Measurements from ENCODE around the gene NUAK1.

The NUAK1 gene

DNA sequence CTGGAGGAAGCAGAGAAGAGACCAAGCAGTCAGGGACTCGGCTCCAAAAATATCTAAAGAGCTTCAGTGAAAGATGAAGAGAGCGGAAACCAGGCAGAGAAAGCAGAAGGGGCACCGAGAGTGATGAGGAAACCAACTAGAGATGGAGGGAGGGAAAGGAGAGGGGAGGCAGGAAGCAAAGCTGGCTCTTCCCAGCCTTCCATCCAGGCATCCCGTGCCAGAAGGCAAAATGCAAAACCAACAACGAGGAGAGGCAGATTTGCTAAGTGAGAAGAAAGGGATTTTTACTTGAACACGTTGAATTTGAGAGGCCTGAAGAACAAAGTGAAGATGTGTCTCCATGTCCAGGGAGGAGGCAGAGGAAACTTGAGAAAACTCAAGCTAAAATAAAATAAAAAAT lies 90.1 kb downstream of the NUAK1 start:
- TF ChIP-seq GATA2 (IDR thresholded peaks at IDR 0.05; ENCODE audit: low read depth, low read length) (no peak), GATA3 (IDR thresholded peaks at IDR 0.05; ENCODE audit: low read depth, low read length) (no peak)

DNA sequence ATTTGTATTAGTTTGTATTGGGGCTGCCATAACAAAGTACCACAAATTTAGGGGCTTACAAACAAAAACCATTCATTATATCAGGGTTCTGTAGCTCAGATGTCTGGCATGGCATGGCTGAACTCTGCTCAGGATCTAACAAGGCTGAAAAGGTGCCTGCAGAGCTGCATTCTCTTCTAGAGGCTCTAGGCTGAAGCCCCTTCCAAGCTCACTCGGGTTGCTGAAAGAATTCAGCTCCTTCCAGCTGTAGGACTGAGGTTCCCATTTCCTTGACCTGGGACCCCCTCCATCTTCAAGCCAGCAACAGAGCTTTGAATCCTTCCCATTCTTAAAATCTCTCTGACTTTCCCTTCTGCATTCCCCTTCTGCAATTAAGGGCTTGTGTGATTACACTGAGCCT lies 90.7 kb downstream of the NUAK1 start:
- no peak for TF ChIP-seq GATA3 (IDR thresholded peaks at IDR 0.05; ENCODE audit: low read depth, low read length)
- no peak for TF ChIP-seq GATA2 (IDR thresholded peaks at IDR 0.05; ENCODE audit: low read depth, low read length)

DNA sequence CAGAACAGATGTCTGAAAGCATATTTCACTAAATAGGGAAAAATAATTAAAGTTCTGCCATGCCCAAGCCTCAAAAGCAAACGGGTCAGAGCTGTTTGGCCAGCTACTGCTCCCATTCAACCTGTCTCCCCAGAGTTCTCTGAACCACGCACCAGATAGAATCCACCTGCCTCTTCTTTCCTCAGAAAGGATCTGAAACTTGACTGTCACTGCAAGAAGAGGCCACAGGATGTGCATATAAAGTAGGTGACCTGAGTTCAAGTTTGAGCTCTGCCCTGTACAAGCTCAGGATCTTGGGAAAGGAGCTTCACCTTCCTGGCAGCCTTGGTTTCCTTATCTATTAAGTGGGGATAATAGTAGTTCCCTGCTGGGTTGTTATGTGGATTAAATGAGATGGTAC lies 91.8 kb downstream of the NUAK1 start:
- TF ChIP-seq GATA3 (IDR thresholded peaks at IDR 0.05; ENCODE audit: low read depth, low read length): no peak
- no peak for TF ChIP-seq GATA2 (IDR thresholded peaks at IDR 0.05; ENCODE audit: low read depth, low read length)

DNA sequence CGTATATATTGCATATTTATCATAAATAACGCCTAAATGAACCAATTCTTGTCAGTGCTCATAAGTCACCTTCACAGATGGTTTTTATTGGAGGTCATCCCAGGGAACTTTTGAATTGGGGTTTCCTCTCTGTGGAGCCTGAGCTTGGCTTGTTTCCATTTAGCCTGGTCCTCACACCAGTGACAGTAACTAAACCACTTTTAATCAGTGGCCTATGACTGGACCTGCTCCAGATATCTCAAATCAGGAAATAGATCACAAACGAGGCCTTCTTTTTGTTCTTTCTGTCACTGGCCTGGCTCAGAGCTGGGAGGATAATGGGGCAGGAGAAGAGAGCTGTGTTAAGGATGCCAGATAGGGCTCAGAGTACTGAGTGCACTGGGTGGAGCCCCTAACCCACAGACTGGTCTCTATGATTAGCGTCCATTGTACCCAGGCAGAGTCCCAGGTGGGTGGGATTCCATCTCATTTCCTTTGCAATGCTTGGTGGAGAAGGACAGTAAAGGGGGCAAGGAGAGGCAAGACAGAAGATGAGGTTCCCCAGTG lies 92.4 kb downstream of the NUAK1 start:
- TF ChIP-seq GATA2 (IDR thresholded peaks at IDR 0.05; ENCODE audit: low read depth, low read length) (peak; percentile 50; the same call in 1 of the 2 replicates), GATA3 (IDR thresholded peaks at IDR 0.05; ENCODE audit: low read depth, low read length) (no peak)

DNA sequence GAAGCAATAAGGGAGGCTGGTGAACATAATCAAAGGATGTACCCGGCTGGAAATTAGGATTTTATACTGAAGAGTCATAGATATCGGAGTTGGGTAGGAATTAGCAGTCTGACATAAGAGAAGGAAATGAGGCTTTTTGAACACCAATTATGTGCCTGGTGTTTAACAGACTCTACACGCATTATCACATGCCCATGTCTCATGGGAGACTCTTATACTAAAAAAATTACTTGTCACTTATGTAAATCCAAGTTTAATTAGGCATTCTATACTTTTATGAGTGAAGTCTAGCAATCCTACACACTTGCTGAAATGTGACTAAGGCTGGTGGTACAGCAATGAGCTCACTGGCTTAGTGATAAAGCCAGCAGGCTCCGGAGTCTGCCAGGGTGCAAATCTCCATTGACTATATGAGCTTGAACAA lies 93.5 kb downstream of the NUAK1 start:
- TF ChIP-seq GATA3 (IDR thresholded peaks at IDR 0.05; ENCODE audit: low read depth, low read length) (no peak), GATA2 (IDR thresholded peaks at IDR 0.05; ENCODE audit: low read depth, low read length) (no peak)

DNA sequence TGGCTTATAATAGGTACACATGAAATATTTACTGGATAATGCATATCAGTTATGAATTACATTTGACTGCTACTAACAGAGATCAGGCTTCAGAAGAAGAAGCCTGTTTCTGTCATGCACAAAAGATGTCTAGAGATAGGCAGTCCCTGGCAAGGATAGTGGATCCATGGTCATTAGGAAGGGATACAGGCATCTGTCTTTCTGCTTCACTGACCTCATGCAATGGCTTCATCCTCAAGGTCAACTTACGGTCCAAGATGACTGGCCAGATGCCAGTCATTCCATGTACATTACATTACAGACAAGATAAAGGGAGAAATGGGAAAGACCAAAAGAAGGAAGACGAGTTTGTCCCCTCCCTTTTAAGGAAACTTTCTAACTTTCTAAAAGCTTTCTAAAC lies 94.0 kb downstream of the NUAK1 start:
- peak; percentile 67 for TF ChIP-seq GATA2 (IDR thresholded peaks at IDR 0.05; ENCODE audit: low read depth, low read length)
- TF ChIP-seq GATA3 (IDR thresholded peaks at IDR 0.05; ENCODE audit: low read depth, low read length): peak; percentile 63; the same call in 1 of the 2 replicates

DNA sequence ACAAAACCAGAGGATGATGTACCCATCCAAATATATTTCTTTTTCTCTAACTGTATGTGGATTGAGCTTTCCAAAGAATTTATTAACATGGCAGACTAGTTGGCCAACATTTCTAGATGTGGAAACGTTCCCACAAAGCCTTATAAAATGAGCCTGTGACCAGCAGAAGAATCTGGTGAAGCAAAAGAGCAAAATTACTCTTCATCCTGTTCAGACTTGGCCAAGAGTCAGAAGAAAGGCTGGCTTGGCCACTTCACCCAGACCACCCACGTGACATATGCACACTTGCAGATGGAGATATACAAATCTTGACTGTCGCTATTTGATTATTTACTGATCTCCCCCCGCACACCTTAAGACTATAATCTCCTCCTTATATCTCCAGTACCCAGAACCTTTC lies 96.7 kb downstream of the NUAK1 start:
- TF ChIP-seq GATA2 (IDR thresholded peaks at IDR 0.05; ENCODE audit: low read depth, low read length) (no peak), GATA3 (IDR thresholded peaks at IDR 0.05; ENCODE audit: low read depth, low read length) (no peak)

DNA sequence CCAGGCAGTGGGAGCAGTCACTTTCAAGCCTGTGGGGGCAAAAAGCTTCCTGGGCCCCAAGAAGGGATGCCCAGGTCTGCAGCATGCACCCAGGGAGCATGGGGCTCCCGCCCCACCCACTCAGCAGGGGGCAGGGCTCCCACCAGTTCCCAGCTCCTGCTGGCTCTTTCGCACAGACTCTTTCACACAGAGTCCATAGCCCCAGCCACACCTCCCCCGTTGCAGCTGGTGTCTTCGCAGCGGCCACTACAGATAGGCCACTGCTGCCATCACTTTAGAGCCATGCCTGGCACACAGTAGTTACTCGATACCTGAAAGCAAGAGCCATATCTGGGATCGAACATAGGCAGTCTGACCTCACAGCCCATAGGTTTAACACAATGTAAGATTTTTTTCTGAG lies 98.2 kb downstream of the NUAK1 start:
- TF ChIP-seq GATA2 (IDR thresholded peaks at IDR 0.05; ENCODE audit: low read depth, low read length) (no peak), GATA3 (IDR thresholded peaks at IDR 0.05; ENCODE audit: low read depth, low read length) (no peak)

DNA sequence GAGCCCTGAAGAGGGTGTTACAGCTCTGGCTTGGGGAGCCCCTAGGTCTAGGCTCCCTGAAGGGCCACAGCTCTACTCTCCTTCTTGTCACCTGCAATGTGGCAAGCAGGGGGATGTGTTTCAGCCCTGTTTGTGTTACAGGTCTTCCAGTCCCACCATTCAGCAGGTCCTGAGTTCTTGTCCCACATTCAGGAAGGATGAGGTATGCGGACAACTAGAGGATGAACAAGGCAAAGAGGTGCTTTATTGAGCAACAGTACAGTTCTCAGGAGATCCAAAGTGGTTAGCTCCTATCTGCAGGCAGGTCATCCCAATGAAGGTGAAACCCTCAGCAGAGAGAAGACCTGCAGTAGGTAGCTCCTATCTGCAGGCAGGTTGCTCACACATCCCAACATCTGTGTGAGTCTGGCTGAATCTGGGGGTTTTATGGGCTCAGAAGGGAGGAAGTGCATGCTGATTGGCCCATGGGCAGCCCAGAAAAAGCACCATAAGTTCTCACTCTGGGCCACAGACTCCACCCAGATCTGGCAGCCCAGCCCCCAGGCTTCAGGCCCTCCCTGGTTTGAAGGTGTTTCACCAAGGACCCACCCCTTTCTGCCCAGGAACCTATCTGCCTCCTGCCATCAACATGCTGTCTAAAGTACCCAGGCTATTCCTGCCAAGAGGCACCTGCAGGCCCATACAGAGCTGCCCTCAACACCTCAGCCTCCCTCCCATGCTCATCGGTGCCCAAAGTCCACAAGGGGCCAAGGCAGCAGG lies 98.9 kb downstream of the NUAK1 start:
- TF ChIP-seq GATA2 (IDR thresholded peaks at IDR 0.05; ENCODE audit: low read depth, low read length) (no peak), GATA3 (IDR thresholded peaks at IDR 0.05; ENCODE audit: low read depth, low read length) (no peak)

DNA sequence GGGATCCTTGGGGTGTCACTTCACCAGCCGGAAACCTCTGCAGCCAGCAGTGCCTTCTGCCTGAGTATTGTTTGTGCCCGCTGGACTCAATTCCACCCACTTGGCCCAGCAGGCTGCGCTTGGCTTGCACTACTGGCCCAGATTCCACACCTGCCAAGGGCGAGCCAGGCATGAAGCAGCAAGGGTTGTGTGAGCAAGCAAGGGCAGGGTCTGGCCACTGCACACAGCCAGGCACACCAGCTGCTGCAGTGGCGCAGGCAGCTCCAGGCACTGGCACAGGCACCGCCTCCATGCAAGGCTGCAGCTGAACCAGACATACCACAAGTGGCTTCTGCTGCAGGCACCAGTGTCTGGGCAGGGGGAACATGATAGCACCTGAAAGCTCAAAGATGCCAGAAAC lies 99.5 kb downstream of the NUAK1 start:
- TF ChIP-seq GATA3 (IDR thresholded peaks at IDR 0.05; ENCODE audit: low read depth, low read length) (no peak), GATA2 (IDR thresholded peaks at IDR 0.05; ENCODE audit: low read depth, low read length) (no peak)

DNA sequence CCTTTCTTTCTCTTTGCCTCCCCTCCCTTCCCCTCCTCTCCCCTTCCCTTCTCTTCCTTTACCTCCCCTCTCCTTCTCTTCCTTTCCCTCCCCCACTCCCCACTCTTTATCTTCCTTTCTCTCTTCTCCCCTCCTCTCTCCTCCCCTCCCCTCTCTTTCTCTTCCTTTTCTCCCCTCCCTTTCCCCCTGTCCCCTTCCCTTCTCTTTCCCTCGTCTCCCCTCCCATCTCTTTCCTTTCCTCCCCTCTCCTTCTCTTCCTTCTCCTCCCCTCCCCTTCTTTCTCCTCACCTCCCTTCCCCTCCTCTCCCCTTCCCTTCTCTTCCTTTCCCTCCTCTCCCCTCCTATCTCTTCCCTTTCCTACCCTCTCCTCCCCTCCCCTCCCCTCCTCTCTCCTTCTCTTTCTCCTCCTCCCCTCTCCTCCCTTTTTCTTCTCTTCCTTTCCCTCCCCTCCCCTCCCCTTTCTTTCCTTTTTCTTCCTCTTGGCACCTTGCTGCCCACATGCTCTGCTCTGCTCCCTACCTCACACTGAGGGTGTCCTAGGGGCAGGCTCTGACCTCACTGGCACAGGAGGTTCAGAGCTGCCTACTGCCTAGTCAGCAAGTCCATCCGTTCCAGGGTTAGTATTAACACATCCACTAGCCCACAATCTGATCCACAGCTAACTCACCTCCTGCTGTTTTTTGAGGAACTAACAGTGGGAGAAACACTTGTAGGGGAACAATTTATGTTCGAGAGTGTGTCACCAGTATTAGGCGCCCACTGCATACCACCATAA lies 101.0 kb downstream of the NUAK1 start:
- TF ChIP-seq GATA2 (IDR thresholded peaks at IDR 0.05; ENCODE audit: low read depth, low read length): no peak
- TF ChIP-seq GATA3 (IDR thresholded peaks at IDR 0.05; ENCODE audit: low read depth, low read length): no peak

DNA sequence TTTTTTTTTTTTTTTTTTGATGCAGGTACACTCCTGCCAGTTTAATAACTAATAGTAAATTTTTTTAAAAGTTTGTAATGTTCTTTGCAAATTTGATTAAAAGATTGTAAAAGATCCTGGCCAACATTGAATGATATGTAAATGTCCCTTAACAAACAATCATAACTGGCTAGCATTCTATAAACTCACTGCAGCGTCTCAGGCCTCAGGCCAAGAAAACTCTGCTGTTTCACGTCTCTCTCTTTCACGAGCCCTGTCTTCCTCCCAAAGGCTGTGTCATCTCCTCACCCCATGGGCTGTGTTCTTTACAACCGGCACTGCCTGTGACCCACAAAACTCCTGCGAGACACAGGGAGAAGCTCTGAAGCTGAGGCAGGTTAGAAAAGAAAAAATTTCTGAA lies 103.3 kb downstream of the NUAK1 start:
- TF ChIP-seq GATA3 (IDR thresholded peaks at IDR 0.05; ENCODE audit: low read depth, low read length) (no peak), GATA2 (IDR thresholded peaks at IDR 0.05; ENCODE audit: low read depth, low read length) (no peak)

DNA sequence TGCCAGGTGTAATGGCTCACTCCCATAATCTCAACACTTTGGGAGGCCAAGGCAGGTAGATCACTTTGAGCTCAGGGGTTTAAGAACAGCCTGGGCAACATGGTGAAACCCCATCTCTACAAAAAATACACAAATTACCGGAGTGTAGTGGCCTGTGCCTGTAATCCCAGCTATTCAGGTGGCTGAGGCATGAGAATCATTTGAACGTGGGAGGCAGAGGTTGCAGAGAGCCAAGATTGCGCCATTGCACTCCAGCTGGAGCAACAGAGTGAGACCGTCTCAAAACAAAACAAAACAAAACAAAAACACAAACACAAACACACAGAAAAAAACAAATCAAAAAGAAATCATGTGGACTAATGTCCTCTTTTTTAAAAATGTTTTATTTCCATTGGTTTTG lies 104.4 kb downstream of the NUAK1 start:
- TF ChIP-seq GATA3 (IDR thresholded peaks at IDR 0.05; ENCODE audit: low read depth, low read length) (no peak), GATA2 (IDR thresholded peaks at IDR 0.05; ENCODE audit: low read depth, low read length) (no peak)

DNA sequence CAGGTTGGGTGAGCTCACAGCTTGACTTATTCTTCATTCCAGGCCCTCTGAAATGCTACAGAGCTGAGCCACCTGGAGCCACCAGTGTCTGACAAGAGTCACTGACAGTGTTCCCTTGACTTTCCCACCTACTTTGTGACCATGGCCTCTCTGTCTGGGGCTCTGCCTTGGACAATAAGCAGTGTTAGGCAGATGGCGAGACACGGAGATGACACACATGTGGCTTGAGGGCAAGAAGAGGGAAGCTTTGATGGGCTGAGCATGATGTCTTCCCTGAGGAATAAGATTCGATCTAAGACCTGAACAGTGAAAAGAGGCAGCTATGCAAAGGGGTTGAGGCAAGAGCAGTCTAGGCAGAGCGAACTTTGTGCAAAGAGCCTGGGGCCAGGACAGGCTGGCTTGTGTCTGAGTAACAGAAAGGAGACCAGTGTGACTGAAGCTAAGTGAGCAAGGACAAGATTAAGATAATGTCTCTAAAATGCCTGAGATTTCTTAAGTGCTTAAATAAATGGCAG lies 105.5 kb downstream of the NUAK1 start:
- TF ChIP-seq GATA3 (IDR thresholded peaks at IDR 0.05; ENCODE audit: low read depth, low read length) (no peak), GATA2 (IDR thresholded peaks at IDR 0.05; ENCODE audit: low read depth, low read length) (no peak)

DNA sequence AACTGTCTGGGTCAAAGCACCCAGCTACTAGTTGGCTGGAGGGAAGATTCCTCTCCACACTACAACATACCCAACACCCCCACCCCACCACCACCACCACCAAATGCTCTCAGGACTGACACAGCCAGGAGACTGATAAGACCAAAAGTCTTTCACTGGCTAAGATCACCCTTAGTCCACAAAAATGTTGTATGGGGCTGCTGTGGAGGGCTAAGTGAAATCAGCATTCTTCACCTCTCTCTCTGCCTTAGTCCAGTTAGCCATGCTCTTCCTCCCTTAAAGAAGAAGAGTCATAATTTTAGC lies 106.2 kb downstream of the NUAK1 start:
- TF ChIP-seq GATA2 (IDR thresholded peaks at IDR 0.05; ENCODE audit: low read depth, low read length) (no peak), GATA3 (IDR thresholded peaks at IDR 0.05; ENCODE audit: low read depth, low read length) (no peak)
